ENCODE data around the gene FNDC5.

FNDC5 gene

DNA sequence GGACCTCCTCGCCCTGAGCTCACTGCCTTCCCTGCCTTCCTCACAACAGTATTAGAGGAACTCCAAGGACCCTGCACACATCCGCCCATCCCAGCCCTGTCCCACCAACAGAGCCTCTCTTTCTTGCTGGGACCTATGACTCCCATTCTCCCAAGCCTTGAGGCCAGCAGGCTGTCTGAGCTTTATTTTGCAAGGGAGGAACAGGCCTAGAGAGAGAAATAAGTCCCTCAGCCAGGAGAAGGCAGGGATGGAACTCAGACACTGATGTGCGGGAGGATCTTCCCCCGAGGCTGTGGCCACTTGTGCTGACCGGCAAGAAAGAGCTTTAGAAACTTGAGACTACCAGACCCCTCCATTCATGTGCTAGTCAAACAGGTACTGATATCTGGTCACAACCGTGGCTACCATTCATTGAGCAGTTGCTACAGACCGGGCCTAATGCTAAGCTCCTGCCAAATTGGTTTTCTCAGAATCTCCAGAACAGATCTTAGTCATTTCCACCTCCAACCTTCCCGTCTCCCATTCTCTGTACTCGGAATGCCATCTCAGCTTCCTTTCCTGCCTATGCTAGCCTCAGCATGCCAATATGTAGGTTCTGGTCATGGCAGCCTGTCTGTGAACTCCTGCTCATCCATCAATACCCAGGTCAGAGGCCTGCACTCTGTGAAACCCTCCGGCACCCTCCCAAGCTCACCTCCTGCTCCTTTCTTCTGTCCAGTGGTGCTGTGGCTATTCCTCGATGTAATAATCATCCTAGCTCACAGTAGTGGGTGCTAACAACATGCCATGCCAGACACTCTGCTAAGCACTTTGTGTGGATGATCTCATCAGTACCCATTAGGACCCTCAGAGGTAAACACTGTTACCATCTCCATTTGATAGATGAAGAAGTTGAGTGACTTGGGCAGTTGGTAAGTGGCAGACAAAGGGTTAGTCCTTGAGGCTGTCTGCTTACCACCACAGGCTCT lies 26.7 kb upstream of the FNDC5 start:
- no peak for DNase-seq

DNA sequence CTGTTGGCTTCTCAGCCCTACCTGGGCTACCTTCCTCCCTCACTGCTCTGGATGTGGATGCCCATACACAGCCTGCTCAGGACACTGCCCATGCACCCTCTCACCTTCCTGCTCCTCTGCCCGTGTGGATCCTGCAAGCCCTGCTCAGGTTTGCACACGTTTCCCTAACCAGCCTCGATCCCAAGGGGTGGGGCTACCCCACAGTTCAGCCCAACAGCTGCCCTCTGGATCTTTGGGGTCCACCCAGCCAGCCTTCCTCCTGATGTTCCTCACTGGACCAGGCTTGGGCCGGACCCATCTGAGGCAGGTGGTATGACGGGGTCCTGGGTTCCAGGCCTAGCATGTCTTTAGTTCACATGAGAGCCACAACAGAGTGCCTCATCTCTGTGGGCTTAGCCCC lies 25.7 kb upstream of the FNDC5 start:
- DNase-seq: no peak

GRCh38 chr1:32895325-32896215 lies 24.9 kb upstream of the FNDC5 start:
- DNase-seq: no peak

GRCh38 chr1:32894681-32895080 lies 24.0 kb upstream of the FNDC5 start:
- DNase-seq: no peak

GRCh38 chr1:32894019-32894600 lies 23.4 kb upstream of the FNDC5 start:
- DNase-seq: peak in 1 of 2 experiments; percentile 36

DNA sequence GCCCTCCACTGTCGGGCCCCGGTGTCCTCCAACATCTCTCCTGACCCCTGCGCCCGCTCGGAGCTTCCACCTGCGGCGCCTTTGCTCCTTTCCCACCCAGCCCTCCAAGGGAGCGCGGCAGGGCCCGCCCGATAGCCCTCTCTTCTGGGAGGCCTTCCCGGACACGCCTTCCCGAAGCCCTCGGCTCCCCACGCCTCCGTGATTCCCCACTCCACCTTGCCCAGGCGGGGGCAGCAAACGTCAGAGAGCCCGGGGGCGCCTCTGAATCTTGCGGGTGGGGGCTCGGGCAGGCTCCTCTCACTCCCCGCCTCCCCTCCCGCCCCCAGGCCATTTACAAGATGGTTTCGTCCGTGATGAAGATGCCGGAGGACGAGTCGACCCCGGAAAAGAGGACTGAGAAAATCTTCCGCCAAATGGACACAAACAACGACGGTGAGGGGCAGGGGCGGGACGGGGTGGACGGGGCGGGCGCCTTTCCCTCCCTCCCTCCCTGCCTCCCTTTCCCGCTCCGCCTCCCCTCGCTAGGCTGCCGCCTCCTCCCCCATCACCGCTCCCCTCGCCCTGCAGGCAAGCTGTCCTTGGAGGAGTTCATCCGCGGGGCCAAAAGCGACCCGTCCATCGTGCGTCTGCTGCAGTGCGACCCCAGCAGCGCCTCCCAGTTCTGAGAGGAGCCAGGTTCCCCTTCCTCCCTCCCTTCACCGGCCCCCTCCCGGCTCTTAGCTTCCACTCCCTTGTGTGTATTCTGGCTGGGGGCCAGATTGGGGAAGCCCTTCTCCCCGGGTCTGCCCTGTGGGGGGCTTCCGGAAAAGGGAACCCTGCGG lies 22.7 kb upstream of the FNDC5 start:
- DNase-seq: peak; percentile 71 to 75

GRCh38 chr1:32892368-32893197 lies 21.9 kb upstream of the FNDC5 start:
- DNase-seq: peak; percentile 41 to 75

- DNase-seq: no peak
These were observed 20.9 kb upstream of the FNDC5 start for GRCh38 chr1:32891630-32892029.

DNA sequence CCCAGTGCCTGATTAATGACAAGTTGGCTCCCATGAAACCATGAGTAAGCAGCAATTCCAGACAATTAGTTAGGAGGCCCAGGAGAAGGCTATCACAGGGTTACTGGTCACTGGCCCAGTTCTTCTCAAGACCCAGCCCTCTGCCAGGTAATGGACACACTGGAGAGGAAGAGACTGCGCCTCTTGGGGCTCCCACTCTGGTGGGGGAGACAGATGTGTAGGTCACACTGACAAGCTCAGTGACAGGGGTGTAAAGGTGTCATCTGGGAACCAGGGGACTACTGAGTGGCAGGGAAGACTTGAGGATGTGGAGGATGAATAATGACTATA lies 20.5 kb upstream of the FNDC5 start:
- no peak for DNase-seq

DNA sequence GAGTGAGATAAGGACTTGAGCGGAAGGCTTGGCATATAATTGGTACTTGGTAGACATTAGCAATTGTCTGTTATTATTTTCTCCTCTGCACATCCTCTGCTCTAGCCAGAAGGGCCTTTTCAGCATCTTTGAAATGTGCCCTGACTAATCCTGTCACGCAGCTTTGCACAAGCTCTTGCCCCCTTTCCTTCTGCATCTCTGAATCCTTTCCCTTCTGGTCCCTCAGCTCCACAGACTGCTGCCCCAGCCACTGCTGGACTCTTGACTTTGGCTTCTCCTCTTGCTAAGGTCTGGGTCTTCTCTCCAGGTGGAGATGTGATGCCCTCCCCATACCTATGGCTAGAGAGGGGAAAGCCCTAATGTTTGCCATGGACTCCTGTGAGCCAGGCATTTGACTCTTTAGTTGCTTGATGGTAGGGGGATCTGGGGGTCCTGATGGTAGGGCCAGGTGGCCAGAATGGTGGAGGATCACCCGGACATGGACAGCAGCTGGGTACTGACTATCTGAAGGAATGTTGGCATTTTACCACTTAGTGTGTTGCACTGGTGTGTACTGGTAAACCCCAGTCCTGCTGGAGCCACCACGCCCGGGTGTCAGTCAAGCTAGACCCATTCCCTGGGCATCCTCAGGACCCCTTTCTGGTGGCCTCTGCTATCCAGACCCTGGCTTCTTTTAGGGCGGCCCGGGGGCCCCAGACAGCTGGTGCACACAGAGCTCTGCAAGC lies 20.0 kb upstream of the FNDC5 start:
- DNase-seq: peak; percentile 24 to 59

- no peak for DNase-seq
These were observed 19.1 kb upstream of the FNDC5 start for GRCh38 chr1:32889731-32890278.

DNA sequence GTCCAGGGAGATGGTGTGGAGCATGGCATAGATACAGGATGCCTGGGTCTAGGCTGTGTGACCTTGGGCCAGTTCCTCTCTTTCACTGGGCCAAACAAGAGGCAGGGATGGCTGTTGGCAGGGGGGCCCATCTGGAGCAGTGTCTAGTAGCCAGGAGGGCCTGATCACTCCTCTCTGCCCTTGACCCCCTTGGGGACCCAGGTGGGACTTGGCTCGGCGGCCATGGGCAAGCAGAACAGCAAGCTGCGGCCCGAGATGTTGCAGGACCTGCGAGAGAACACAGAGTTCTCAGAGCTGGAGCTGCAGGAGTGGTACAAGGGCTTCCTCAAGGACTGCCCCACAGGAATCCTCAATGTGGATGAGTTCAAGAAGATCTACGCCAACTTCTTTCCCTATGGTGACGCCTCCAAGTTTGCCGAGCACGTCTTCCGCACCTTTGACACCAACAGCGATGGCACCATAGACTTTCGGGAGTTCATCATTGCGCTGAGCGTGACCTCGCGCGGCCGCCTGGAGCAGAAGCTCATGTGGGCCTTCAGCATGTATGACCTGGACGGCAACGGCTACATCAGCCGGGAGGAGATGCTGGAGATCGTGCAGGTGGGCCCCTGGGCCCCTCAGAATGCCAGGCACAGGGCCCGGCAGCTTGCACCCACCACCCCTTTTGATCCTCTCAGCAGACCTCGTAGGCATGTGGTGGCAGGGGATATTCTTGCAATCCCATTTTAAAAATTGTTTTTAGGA lies 18.1 kb upstream of the FNDC5 start:
- DNase-seq: no peak

GRCh38 chr1:32888134-32888533 lies 17.4 kb upstream of the FNDC5 start:
- no peak for DNase-seq

DNA sequence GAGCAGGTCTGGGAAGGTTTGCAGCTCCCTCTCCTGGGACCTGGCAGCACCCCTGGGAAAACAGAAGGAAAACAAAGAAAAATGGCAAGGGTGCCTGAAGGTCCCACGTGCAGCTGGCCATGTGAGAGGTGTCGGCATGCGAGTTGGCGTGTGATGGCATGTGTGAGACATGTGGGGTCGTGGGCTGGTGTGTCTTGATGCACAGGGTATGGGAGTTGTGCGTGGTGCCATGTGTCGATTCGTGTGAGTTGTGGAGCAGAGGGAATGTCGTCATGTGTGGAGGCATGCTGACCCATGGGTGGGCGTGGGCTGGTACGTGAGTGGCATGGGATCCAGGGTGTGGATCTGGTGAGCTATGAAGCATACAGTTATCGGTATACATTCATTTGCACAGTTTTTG lies 16.9 kb upstream of the FNDC5 start:
- DNase-seq: no peak

DNA sequence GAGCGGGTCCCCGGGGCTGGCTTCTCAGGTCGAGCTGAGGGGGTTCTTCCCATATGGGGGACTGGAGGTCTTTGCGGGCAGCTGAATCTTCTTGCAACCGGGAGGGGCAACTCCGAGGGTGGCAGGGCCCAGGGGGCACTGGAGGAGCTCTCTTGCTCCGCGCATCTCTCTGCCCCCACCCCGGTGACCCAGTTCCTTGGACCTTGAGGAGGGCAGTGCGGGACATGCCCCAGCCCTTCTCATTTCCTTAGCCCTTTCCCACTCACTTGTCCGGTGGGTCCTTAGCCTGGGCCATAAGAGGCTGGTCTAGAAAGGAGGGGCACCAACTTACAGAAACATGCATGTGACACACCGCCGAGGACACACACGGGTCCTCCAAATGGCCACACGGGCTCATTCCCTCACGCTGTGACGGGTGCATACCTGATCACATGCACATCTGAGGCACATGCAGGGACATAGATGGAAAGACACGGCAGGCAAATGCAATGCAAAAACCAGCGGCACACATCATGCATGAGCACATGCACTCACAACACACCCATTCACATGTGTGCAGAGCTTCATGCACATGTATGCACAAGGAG lies 16.2 kb upstream of the FNDC5 start:
- DNase-seq: no peak

- DNase-seq: peak; percentile 51 to 70
These were observed 15.5 kb upstream of the FNDC5 start, which contains the start of gene HPCA for GRCh38 chr1:32886004-32886827. Gene HPCA (plus strand): TSS chr1:32886491. CDS start chr1:32888899, 2,408 bp downstream.

DNA sequence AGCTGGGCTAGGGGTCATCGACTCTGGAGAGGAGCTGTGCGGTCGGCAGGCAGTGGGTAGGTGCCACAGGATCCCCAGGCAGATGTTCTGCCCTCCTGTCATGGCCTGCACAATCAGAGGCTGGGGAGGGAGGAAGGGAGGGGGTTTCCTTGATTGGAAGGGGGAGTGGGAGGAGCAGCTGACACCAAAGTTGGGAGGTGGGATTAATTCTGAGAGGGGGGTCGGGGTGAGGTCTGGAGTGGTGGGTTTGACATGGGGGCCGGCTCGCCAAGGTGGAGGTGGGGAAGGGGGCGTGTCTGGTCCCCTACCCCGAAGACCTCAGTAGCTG lies 14.9 kb upstream of the FNDC5 start:
- peak; percentile 77 to 83 for DNase-seq

DNA sequence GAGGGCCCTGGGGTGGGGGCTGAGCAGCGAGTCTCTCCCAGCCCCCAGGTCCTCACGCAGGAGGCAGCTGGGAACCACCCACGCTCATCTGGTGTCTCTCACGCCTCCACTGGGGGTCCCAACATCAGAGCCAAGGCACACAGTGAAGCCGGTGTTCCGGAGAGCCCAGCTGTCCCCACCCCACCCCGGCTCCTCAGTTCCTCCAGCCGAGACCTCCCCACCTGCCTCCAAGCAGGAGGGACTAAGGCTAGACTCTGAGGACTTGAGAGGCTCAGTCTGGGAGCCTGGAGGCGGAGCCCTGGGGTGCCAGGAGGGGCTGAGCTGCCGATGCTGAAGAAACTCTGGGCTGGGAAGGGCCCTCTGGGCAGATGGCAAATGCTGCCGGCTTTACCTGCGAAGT lies 14.0 kb upstream of the FNDC5 start:
- peak; percentile 93 to 95 for DNase-seq

GRCh38 chr1:32884032-32884372 lies 13.3 kb upstream of the FNDC5 start:
- DNase-seq: no peak
